ENCODE results near the gene CDH7.

- TF ChIP-seq CTCF (conservative IDR thresholded peaks at IDR 0.05; ENCODE audit: low read length) = no peak
- TF ChIP-seq EZH2phosphoT487 (IDR thresholded peaks at IDR 0.05; ENCODE audit: borderline replicate concordance) = no peak
Observed at GRCh38 chr18:65749841-65750240, 971 bp upstream of the CDH7 start.

All from Loucy (cell line).